ENCODE data around the gene PSD. TPM values are rescaled to one million over a fixed set of nuclear protein-coding genes. Genes with fewer than 3 reads are reported as not detected.

The PSD gene
- total RNA-seq, 2 experiments from 2014 or later = 3.6 to 4.3 TPM

DNA sequence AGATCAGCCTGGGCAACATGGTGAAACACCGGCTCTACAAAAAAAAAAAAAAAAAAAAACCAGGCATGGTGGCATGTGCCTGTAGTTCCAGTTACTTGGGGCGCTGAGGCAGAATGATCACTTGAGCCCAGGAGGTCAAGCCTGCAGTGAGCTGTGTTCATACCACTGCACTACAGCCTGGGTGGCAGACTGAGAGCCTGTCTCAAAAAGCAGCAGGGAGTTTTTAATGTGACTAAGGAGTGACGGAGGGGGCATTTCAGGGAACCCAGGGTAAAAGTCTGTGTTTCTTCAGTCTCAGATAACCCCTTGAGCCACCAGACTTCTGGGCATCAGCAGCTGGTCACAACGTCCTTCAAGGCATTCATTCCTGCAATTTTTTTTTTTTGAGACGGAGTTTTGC, 34.9 kb upstream of the PSD start:
- POLR2A ChIA-PET = interaction anchor here (0.7 to 6.6 kb wide), 9 partner anchors 8 to 335 kb away, joined by 3 to 163 read pairs (median 5); partner anchors contain the start of genes CUEDC2 and FBXL15
- H3K4me3 Mint-ChIP-seq = no peak overlapping the region

DNA sequence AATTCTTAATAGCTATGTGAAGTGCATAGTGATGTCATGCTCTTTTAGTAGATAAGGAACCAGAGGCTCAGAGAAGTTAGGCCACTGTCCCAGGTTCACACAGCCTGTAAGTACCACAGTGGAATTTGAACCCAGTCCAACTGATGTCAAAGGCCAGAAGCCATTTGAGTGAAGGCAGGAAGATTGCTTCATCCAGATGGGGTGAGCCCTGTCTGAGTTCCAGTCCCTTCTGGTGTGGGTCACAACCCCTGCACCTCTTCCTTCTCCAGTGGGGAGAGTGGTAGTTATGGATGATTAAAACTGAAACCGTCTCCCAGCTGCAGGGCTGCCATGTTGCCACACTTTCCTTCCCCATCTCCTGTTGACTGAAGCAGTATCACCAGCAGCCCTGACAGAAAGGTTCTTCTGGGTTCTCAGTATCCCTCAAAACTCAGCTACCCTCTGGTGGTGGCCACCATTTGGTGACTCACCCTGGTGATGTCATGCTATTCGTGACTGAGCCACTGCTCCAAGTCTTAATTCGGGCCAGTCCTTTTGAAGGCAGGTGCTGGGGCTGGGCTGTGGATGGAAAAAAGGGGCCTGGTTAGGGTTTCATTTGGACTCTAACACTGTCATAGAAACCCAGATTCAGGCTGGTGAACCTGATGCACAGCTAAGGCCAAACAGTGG, 34.2 kb upstream of the PSD start:
- POLR2A ChIA-PET = interaction anchor here (0.8 to 6.6 kb wide), 8 partner anchors 9 to 59 kb away, joined by 3 to 163 read pairs (median 5); partner anchors contain the start of genes CUEDC2 and FBXL15
- peak; percentile 24 for ATAC-seq (ENCODE audit: low read depth)

More for the DNA sequence above, 34.9 kb upstream of the PSD start:
- Mint-ChIP-seq H3K36me3 (peaks cover 22% of the 10 kb centered on the region), H3K4me1 (peaks cover 34% of the 10 kb centered on the region), H3K27me3 (no peaks in the 10 kb centered on the region), H3K27ac (no peak overlapping the region), H3K9me3 (no peaks in the 10 kb centered on the region)
- DNase-seq (no peak), ATAC-seq (ENCODE audit: low read depth) (no peak)

DNA sequence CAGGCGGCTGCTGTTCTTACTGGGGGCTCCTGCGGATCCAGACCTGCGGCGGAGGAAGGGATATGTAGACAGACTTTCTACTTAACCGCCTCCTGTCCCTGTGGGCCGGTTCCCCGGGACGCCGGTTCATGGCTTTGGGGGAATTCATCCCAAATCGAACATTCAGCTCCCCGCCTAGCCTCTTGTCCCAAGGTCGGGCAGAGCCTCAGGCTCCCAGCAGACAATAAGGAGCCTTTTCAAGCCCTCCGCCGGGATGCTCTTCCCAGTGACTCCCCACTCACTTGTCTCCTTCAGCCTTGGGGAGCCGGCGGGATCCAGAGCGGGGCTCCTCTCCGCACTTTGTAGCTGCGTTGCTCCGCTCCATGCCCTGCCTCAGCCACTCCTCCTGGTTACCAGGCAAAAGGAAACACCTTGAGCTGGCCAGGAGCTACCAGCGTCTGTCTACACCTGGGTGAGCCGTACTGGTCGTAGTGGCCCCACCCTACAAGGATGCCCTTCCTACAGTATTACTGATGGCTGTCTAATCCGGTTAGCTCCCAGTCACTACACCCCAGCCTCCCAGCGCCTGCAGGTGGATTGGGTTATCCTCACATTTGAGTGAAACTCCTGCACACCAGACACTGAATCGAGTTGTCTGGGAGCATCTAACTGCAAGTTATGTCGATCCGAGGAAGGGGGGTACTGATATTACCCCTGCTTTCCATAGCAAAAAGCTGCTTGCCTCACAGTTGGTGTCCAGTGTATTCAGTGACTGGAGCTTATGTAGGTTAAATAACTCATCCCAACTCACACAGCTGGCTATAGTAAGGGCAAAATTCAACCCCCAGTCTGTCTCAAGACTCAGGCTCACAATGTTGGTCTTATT, 32.8 kb upstream of the PSD start, which contains the start of gene C10orf95:
C10orf95 (minus strand) TSS at position 439 of the 865 bp plus-strand sequence. CDS start 450 bp downstream, outside the sequence.
- DNase-seq = peak; percentile 49
- ATAC-seq (ENCODE audit: low read depth) = no peak
- no peaks in the 10 kb centered on the region for H3K27me3 Mint-ChIP-seq
- POLR2A ChIA-PET = interaction anchor here (0.5 to 6.6 kb wide), 17 partner anchors 8 to 262 kb away, joined by 3 to 163 read pairs (median 6); partner anchors contain the start of genes ACTR1A, CUEDC2, FBXL15 and NFKB2
- peaks cover 15% of the 10 kb centered on the region for H3K36me3 Mint-ChIP-seq
- no peaks in the 10 kb centered on the region for H3K9me3 Mint-ChIP-seq
- H3K4me3 Mint-ChIP-seq = peak within 1 kb of the TSS; percentile 94
- H3K27ac Mint-ChIP-seq = peak within 1 kb of the TSS; percentile 82
- peaks cover 31% of the 10 kb centered on the region for H3K4me1 Mint-ChIP-seq

More for the DNA sequence above, 34.2 kb upstream of the PSD start:
- Mint-ChIP-seq H3K27ac (peak overlapping the region; percentile 82), H3K9me3 (no peaks in the 10 kb centered on the region), H3K36me3 (peaks cover 22% of the 10 kb centered on the region), H3K4me3 (peak overlapping the region; percentile 45), H3K4me1 (peaks cover 34% of the 10 kb centered on the region), H3K27me3 (no peaks in the 10 kb centered on the region)
- peak; percentile 46 for DNase-seq

DNA sequence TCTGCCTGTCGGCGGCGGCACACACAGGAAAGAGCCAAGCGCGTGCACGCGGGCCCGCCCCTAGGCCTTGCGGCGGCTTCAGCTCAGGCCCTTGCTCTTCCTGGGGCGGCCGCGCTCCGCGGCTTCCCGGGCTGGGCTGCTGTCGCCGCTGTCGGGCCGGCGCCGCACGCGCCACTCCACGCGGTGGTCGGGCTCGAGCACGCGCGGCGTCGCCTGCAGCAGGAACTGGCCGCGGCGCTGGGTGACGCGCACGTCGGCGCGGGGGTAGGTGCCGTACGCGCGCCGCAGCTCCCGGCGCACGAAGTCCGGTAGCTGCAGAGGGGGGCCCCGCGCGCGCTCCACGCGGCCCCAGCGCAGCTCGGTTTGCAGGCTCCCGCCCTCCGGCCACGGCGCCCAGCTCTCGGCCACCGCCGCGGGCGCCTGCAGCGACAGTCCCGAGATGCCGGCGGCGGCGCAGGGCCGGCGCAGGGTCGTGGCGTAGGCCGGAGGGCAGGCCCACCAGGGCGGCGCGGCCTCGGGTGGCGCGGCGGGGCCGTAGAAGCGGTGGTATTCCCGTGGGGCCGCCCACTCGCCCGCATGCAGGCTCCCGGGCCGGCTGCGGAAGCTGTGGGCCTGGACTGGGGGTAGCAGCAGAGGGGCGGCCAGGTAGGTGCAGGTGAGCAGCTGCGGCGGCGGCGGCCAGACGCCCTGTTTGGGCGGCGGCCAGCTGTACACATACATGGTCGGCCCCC, 32.0 kb upstream of the PSD start:
- peak; percentile 95 for DNase-seq
- ATAC-seq (ENCODE audit: low read depth) = peak; percentile 83
- POLR2A ChIA-PET = interaction anchor here (0.5 to 6.6 kb wide), 23 partner anchors 8 to 768 kb away, joined by 3 to 163 read pairs (median 5); partner anchors contain the start of genes ACTR1A, ARL3, CUEDC2 and FBXL15
- Mint-ChIP-seq H3K27me3 (no peaks in the 10 kb centered on the region), H3K36me3 (peaks cover 11% of the 10 kb centered on the region), H3K9me3 (no peaks in the 10 kb centered on the region), H3K27ac (peak overlapping the region; percentile 93), H3K4me1 (peaks cover 31% of the 10 kb centered on the region), H3K4me3 (peak overlapping the region; percentile 94)

DNA sequence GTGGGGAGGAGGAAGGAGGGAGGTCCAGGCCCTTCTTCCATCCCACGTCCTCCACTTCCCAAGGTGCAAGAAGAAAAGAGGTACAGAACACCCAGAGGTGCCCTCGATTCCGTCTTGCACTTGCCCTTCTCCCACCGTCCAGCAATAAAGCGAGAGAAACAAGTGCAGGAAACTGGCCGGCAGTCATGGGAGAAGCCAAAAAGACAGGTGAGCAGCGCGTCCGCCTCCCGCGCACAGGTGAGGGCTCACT, 31.5 kb upstream of the PSD start:
- no peak for DNase-seq
- Mint-ChIP-seq H3K27me3 (no peaks in the 10 kb centered on the region), H3K36me3 (peaks cover 9% of the 10 kb centered on the region), H3K27ac (peak overlapping the region; percentile 93), H3K9me3 (no peaks in the 10 kb centered on the region), H3K4me3 (peak overlapping the region; percentile 94), H3K4me1 (peaks cover 28% of the 10 kb centered on the region)
- POLR2A ChIA-PET = interaction anchor here (0.5 to 6.6 kb wide), 22 partner anchors 8 to 767 kb away, joined by 3 to 163 read pairs (median 5); partner anchors contain the start of genes ACTR1A, ARL3, CUEDC2 and FBXL15
- no peak for ATAC-seq (ENCODE audit: low read depth)

DNA sequence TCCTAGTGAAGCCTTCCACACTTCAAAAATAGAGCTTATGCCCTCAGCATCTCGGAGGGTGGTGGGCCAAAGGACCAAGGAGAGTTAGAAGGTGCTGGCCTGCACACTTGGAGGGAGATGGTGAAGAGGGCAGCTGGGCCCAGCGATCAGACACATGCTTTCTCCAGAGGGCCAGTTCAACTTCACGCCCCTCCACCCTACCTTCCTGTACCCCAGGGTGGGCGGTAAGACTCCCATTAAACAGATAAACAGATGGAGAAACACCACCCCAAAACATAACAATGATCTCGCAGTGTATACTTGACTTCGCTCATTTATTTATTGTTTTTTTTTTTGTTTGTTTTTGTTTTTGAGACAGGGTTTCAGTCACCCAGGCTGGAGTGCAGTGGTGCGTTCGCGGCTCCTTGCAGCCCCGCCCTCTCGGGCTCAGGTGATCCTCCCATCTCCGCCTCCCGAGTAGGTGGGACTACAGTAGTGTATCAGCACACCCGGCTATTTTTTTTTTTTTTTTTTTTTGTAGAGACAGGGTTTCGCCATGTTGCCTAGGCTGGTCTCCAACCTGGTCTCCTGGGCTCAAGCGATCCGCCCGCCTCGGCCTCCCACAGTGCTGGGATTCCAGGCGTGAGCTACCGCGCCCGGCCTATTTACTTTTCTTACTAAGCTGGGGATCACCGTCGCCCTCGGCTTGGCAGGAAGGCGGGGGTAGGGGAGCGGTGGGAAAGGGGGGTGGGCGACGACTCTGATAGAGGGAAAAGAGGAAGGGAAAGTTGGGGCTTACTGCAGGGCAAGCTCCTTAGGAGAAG, 30.9 kb upstream of the PSD start:
- Mint-ChIP-seq H3K4me1 (peaks cover 24% of the 10 kb centered on the region), H3K36me3 (peaks cover 14% of the 10 kb centered on the region), H3K27me3 (no peaks in the 10 kb centered on the region), H3K4me3 (peak overlapping the region; percentile 94), H3K27ac (peak overlapping the region; percentile 93), H3K9me3 (no peaks in the 10 kb centered on the region)
- POLR2A ChIA-PET = interaction anchor here (0.6 to 6.6 kb wide), 18 partner anchors 7 to 767 kb away, joined by 3 to 163 read pairs (median 5); partner anchors contain the start of genes ACTR1A, ARL3, CUEDC2 and FBXL15
- ATAC-seq (ENCODE audit: low read depth) (peak; percentile 55), DNase-seq (peak; percentile 78)

DNA sequence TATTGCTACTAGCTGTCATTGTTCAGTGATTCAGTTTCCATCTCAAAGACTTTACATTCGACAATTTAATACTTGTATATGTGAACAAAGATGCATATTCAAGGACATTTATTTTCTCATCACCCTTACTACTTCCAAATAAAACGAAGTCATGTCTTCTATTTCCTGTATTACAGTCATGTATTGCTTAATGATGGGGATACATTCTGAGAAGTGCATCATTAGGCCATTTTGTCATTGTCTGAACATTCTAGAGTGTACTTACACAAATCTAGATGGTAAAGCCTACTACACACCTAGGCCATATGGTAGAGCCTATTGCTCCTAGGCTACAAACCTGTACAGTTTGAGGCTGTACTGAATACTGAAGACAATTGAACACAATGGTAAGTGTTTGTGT, 26.3 kb upstream of the PSD start:
- no peak for DNase-seq
- no peaks in the 10 kb centered on the region for H3K9me3 Mint-ChIP-seq
- H3K27ac Mint-ChIP-seq = no peak overlapping the region
- POLR2A ChIA-PET = interaction anchor here (0.6 to 1.5 kb wide), 3 partner anchors 12 to 209 kb away, joined by 3 to 4 read pairs (median 4); partner anchors contain the start of gene CUEDC2
- H3K27me3 Mint-ChIP-seq = no peaks in the 10 kb centered on the region
- no peak for ATAC-seq (ENCODE audit: low read depth)
- H3K4me1 Mint-ChIP-seq = peaks cover 21% of the 10 kb centered on the region
- peaks cover 7% of the 10 kb centered on the region for H3K36me3 Mint-ChIP-seq
- no peak overlapping the region for H3K4me3 Mint-ChIP-seq

DNA sequence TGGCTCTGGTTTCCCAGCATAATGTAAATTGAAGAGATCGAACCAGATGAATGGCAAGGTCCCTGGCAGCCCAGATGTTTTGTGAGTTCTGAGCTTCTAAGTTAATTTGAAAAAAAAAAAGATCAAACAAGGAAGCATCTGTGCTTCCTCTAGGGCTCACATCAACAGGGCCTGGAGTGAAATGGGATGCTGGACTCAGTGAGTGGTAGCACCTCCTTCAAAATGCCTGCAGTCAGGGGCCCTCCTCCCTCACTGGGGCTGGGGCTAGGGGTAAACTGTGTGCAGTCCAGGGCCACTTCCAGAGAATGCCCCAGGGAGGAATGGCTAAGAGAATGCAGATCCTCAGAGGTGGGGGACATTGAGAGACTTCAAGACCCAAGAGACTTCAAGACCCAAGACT, 19.8 kb upstream of the PSD start:
- Mint-ChIP-seq H3K27me3 (no peaks in the 10 kb centered on the region), H3K4me1 (peaks cover 43% of the 10 kb centered on the region), H3K9me3 (no peaks in the 10 kb centered on the region), H3K4me3 (peak overlapping the region; percentile 90), H3K27ac (no peak overlapping the region), H3K36me3 (peaks cover 15% of the 10 kb centered on the region)
- POLR2A ChIA-PET = interaction anchor here (0.9 to 2.0 kb wide), 3 partner anchors 12 to 25 kb away, joined by 3 to 10 read pairs (median 4); partner anchors contain the start of gene C10orf95
- DNase-seq (no peak), ATAC-seq (ENCODE audit: low read depth) (no peak)

DNA sequence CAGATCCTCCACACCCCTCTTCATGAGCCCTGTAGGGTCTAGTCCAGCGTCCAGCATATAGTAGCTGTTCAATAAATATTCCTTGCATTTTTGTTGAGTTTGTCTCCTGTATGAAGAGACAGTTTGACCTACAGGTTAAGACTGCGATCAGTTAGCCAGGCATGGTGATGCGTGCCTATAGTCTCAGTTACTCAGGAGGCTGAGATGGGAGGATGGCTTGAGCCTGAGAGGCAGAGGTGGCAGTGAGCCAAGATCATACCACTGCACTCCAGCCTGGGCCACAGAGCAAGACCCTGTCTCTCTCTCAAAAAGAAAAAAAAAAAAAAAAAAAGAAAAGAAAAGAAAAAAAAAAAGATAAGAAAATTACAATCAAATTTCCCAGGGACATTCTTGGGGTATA, 18.9 kb upstream of the PSD start:
- Mint-ChIP-seq H3K9me3 (no peaks in the 10 kb centered on the region), H3K27me3 (no peaks in the 10 kb centered on the region), H3K36me3 (peaks cover 15% of the 10 kb centered on the region), H3K4me3 (peak overlapping the region; percentile 90), H3K4me1 (peaks cover 45% of the 10 kb centered on the region), H3K27ac (peak overlapping the region; percentile 63)
- ATAC-seq (ENCODE audit: low read depth) (no peak), DNase-seq (no peak)
- POLR2A ChIA-PET = interaction anchor here (0.7 to 8.3 kb wide), 5 partner anchors 13 to 36 kb away, joined by 3 to 163 read pairs (median 18); partner anchors contain the start of genes C10orf95 and FBXL15

DNA sequence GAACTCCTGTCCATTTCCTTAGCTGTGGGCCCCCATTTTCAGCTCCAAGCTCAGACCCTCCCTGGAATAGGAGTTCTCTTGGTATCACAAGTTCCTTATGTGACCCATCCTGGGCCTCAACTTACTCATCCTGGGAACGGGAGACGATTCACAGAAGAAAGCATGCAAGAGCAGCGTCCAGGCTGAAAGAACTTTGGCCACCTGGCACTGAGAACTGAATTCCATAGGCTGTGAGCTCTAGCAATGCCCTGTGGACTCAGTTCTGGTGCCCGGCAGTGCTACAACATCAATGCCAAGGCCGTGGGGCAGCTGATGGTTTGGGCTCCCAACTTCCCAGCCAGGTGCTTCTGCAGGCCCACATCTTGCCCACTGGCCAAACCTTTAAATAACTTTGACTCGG, 17.7 kb upstream of the PSD start:
- POLR2A ChIA-PET = interaction anchor here (1.0 to 8.3 kb wide), 7 partner anchors 14 to 191 kb away, joined by 3 to 163 read pairs (median 14); partner anchors contain the start of genes C10orf95, FBXL15, GBF1 and NFKB2
- peak overlapping the region; percentile 91 for H3K27ac Mint-ChIP-seq
- H3K36me3 Mint-ChIP-seq = peaks cover 17% of the 10 kb centered on the region
- no peak for ATAC-seq (ENCODE audit: low read depth)
- no peak for DNase-seq
- H3K4me1 Mint-ChIP-seq = peaks cover 46% of the 10 kb centered on the region
- H3K4me3 Mint-ChIP-seq = peak overlapping the region; percentile 90
- no peaks in the 10 kb centered on the region for H3K9me3 Mint-ChIP-seq
- no peaks in the 10 kb centered on the region for H3K27me3 Mint-ChIP-seq

DNA sequence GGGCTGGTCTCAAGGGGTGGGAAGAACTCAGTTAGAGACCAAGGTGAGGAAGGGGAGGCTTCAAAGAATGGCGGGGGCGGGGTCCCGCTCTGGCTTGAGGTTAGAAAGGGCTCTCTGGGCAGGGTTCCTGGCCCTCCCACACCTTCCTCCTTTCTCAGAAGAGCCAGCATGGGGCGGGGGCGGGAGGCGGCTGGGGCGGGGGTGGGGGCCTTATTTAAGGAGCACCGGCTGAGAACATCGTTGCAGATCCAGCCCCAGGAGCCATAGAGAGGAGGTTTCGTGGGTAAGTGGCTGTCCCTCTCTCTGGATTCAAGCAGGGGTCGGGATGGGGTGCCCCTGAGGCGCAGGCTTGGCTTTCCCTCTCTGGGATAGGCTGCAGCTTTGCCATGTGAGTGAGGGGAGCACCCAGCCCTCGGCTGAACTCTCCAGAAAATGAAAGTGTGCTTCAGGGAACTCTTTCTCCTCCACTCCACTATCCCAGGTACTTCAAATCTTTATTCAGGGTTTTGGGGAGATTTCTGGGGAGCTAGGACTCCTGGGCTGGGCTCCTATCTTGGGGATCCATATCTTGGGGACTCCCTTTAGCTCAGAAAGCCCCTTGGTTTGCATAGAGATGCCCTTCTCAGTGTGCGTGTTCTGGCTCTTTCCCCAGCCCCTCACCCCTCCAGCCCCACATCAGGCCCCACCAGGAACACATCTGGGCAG, 17.1 kb upstream of the PSD start:
- DNase-seq = peak; percentile 69
- peak overlapping the region; percentile 90 for H3K4me3 Mint-ChIP-seq

More for the DNA sequence above, 17.1 kb upstream of the PSD start:
- peak overlapping the region; percentile 91 for H3K27ac Mint-ChIP-seq
- peak; percentile 34 for ATAC-seq (ENCODE audit: low read depth)
- no peaks in the 10 kb centered on the region for H3K27me3 Mint-ChIP-seq
- H3K9me3 Mint-ChIP-seq = no peaks in the 10 kb centered on the region
- peaks cover 17% of the 10 kb centered on the region for H3K36me3 Mint-ChIP-seq
- POLR2A ChIA-PET = interaction anchor here (0.9 to 8.3 kb wide), 10 partner anchors 13 to 190 kb away, joined by 3 to 163 read pairs (median 4); partner anchors contain the start of genes C10orf95, FBXL15, GBF1 and NFKB2
- peaks cover 44% of the 10 kb centered on the region for H3K4me1 Mint-ChIP-seq

Measured in activated naive CD8-positive, alpha-beta T cell treated with anti-CD3 and anti-CD28 coated beads, Interleukin-2, amount 10 ng/mL, durations not matched to agents 7 days and 5 days (primary cell).